GM19452 (cell line): ENCODE measurements around the gene TLCD1.
A peak's percentile ranks its signal among the peaks of the same experiment; 100 is the strongest.
"Not testable (repeated sequence)": the region's sequence is repeated elsewhere in the genome, so short reads cannot be mapped to it uniquely, and the experiment has no call there.

ENCODE experiments used
- ATAC-seq: cut with Tn5 transposase; IDR thresholded peaks from one replicate; pipeline ENCODE4 v1.9.1; 2021; ENCODE audit not compliant: unreplicated experiment

TLCD1 gene

GRCh38 chr17:28729950-28730330 lies 3.9 kb upstream of the TLCD1 start:
- no peak for ATAC-seq

DNA sequence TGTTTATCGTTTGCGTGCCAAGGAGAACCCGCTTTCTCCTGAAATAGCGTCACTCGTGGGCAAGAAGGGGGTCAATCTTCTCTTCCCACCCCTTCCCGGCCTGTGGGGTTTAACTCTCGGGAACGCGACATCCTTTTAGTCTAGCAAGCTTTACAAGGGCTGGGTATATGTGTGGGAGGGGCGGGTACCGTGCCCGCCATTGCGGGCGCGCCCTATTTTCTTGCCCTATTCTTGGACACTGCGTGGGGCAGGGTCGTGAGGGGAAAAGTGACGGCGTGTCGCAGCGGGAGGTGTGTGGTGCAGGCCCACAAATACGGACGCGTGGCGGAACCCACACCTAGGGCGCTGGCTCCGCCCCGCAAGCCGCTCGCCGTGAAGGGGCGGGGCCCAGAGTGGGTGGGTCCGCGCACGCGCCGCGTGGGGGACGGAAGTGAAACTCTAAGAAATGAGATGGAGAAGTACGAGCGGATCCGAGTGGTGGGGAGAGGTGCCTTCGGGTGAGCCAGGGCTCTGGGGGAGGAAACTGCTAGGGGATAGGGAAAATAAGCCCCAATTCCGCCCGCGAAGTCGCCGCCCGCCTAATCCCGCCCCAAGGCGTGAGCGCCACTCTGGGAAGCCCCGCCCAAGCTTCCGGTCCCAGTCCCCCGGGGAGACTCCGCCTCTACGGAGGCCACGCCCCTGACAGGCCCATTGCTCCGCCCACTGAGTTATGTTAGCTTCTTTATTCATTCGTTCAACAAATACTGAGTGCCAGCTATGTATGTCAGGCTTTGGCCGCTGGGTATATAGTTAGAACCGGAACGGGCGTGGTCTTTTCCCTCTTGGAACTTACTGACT lies 2.5 kb upstream of the TLCD1 start, which contains the start of gene NEK8:
Gene NEK8 (plus strand): TSS at position 425 of the 837 bp plus-strand sequence. CDS start 26 bp downstream, at position 451.
- peak; percentile 37 for ATAC-seq

DNA sequence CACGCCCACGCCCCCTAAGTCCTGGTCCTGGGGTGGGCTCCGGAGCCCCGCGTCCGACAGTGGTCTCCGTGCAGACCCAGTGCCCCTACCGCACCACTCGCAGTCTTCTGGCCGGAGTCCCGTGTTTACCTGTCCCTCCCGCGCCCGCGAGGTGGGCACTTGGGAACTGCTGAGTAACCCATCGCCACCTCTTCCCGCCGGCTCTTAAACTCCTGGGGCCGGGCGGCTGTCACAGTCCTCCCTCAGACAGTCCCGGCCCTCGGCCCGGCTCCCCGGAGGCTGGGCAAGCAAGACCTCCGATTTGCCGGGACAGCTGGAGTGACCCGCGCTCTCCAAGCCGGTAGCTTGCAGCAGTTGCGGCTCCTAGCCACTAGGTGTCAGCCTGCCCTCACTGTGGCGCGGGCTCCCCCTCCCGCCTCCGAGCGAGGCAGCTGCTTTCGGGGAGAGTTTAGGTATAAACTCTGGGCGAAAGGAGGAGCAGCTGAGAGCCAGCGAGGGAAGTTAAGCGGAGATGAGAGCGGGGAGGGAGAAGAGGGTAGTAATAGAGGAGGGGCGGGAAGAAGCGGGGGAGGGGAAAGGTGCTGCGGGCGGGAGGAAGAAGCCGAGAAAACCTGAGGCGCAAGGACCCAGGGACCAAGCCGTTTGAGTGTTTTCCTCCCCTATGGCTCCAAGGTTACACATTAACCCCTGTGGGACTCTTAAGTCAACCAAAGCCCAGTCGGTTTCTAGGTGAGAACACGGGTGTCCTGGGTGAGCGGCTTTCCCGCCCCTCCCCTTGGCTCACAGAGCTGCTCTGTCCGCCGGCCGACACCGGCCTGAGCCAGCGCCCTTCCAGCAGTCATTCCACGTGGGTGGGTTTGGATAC lies 826 bp upstream of the TLCD1 start:
- peak; percentile 32 for ATAC-seq

- ATAC-seq, result no peak
Measured at GRCh38 chr17:28725660-28726225, 290 bp downstream of the TLCD1 start.

GRCh38 chr17:28725166-28725659 lies 820 bp downstream of the TLCD1 start:
- no peak for ATAC-seq

GRCh38 chr17:28724500-28725165 lies 1.4 kb downstream of the TLCD1 start:
- no peak for ATAC-seq

GRCh38 chr17:28723836-28724499 lies 2.1 kb downstream of the TLCD1 start:
- not testable (repeated sequence) for ATAC-seq

GRCh38 chr17:28723159-28723835 lies 2.7 kb downstream of the TLCD1 start:
- no peak for ATAC-seq

DNA sequence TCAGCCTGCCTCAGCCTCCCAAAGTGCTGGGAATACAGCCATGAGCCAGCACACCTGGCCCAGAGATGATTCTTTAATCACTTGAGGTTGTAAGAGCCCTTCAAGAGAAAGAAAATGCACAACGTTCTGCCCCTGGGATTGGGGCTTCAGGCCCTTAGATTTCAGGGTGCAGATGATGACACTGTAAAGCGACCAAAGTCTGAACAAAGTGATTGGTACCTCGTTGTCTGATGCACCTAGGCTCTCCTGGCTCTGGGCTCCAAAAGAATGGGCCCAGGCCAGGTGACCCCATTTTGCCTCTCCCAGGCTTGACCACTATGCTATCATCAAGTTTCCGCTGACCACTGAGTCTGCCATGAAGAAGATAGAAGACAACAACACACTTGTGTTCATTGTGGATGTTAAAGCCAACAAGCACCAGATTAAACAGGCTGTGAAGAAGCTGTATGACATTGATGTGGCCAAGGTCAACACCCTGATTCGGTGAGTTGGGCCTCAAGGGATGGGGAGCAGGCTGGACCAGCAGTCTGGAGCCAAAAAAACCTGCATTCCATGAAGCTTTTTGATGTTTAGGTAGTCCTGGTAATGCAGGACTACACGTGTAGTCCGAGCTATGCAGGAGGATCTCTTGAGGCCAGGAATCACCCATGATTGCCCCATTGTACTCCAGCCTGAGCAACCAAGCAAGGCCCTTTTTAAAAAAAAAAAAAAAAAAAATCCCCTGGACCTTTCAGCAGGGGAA lies 3.4 kb downstream of the TLCD1 start:
- ATAC-seq, result no peak

DNA sequence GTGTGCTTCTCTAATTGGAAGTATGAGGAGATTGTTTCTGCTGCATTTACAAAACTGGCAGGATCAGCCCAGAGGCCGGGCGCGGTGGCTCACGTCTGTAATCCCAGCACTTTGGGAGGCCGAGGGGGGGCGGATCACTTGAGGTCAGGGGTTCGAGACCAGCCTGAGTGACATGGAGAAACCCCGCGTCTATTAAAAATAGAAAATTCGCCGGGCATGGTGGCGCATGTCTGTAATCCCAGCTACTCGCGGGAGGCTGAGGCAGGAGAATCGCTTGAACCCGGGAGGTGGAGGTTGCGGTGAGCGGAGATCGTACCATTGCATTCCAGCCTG lies 5.1 kb downstream of the TLCD1 start:
- not testable (repeated sequence) for ATAC-seq

DNA sequence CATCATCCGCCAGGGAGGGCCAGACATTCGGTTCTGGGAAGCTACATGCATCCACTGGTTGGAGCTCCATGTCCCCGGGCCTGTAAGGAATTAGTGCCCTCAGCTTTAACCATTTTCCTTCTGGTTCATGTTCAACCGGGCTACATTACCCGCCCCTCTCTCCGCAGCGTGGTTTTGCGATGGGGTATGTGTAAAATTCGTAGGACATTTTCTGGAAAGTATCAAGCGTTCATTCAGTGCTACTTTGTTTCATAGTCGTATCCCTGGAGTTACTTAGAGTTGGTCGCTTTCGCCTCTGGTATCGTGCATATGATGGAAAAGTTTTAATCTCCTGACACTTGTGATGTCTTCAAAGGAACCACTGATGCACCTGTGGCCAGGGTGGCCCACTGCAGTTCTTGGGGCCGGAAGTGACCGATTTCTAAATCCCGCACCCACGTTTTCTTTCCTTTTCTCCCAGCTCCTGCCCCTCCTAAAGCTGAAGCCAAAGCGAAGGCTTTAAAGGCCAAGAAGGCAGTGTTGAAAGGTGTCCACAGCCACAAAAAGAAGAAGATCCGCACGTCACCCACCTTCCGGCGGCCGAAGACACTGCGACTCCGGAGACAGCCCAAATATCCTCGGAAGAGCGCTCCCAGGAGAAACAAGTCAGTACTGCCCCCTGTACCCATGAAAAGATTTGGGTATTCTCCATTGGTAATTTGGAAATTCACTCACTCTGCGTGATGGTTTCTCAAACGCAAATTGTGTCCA lies 5.6 kb downstream of the TLCD1 start:
- no peak for ATAC-seq

GRCh38 chr17:28719021-28719433 lies 7.0 kb downstream of the TLCD1 start:
- peak; percentile 6 for ATAC-seq

- ATAC-seq, result no peak
Measured at GRCh38 chr17:28718333-28719020, 7.6 kb downstream of the TLCD1 start.

DNA sequence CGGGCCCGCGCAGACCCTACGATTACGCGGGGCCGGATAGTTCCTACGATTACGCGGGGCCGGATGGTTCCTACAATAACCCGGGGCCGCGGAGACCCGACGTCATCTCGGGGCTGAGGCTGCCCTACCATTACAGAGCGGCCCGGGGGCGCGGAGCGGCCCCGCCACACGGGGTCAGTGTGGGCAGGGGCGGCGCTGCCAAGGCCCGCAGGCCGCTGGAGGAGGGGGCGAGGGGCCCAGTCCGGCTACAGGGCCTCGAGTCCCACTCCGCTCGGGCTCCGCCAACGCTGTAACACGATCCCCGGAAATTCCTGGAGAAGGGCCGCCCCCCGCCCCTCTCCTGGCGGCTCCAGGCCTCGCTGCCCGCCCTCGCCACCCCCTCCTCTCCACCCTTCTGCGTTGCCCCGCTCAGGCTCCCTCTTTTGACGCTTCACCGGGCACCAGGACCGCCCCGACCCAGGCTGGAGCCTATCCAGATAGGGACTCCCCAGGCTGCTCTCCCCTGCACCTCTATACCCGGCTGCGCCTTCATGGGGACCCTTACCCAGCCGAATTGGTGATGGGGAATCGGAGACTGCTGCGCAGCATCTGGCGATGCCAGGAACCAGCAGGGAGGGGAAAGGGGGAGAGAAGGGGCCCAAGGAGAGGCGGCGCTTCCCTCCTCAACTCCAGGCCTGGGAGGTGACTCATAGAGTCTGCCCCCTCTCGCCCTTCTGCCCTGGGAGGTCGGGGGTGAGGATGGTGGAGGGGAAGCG lies 8.3 kb downstream of the TLCD1 start, which contains the start of gene RAB34:
Gene RAB34 (minus strand): TSS at position 291 of the 755 bp plus-strand sequence. CDS start 602 bp downstream, outside the sequence.
- ATAC-seq, result no peak

GRCh38 chr17:28716740-28717577 lies 9.1 kb downstream of the TLCD1 start:
- no peak for ATAC-seq

DNA sequence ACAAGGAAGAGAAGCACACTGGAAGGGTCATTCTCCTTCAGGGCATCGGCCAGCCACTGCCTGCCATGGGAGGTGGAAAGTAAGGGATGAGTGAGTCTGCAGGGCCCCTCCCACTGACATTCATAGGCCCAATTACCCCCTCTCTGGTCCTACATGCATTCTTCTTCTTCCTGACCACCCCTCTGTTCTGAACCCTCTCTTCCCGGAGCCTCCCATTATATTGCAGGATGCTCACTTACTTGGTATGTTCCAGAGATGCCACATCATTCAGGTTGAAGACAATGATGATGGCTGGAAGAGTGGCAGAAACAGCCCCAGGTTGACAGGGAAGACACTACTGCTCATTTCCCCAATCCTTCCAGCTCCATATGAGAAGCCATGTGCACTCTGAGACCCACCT lies 10.8 kb downstream of the TLCD1 start:
- ATAC-seq, result no peak
